Tibial artery (tissue), 4 donors: Measurements from ENCODE around the gene DNMT3A.

Experiments
- DNase-seq, 2 donors: peaks; one replicate each; pipeline ENCODE4 v3.0.0-alpha.2; 2019
- H3K27ac ChIP-seq, 2 donors: fragments of 200-600 bp; sonication (generic) in 1 of 2; 1 replicate in 1 of 2; 2 replicates in 1 of 2; pipeline ENCODE4 v1.5.1; 2018 to 2019; ENCODE audit warnings: mild to moderate bottlenecking in 1 of 2
- H3K27me3 ChIP-seq, 2 donors: fragments of 200-600 bp; sonication (generic) in 1 of 2; one replicate each; pipeline versions ENCODE4 v1.5.1 to v1.6.0; 2016 to 2019
- H3K36me3 ChIP-seq, 3 donors: fragments of 200-600 bp; sonication (generic) in 2 of 3; one replicate each; pipeline ENCODE4 v1.5.1; 2016 to 2019; ENCODE audit warnings: mild to moderate bottlenecking in 2 of 3
- H3K4me1 ChIP-seq, 4 donors: fragments of 200-600 bp; sonication (generic) in 2 of 4; 1 replicate in 3 of 4; 2 replicates in 1 of 4; pipeline ENCODE4 v1.5.1; 2016 to 2019
- H3K4me3 ChIP-seq, 2 donors: fragments of 200-600 bp; sonication (generic) in 1 of 2; 1 replicate in 1 of 2; 2 replicates in 1 of 2; pipeline ENCODE4 v1.5.1; 2018 to 2019; ENCODE audit warnings: mild to moderate bottlenecking in 2 of 2
- H3K9me3 ChIP-seq, 3 donors: fragments of 200-600 bp; sonication (generic) in 1 of 3; one replicate each; pipeline ENCODE4 v1.5.1; 2016 to 2019
- CTCF ChIP-seq, 2 experiments: fragments of 200-600 bp in 1 of 2; fragments of 450-650 bp in 1 of 2; IDR thresholded peaks; one replicate each; pipeline ENCODE4 v1.5.1; 2017 to 2019; ENCODE audit warnings: antibody characterized with exemption in 2 of 2, mild to moderate bottlenecking in 1 of 2, moderate library complexity in 1 of 2
- intact Hi-C: fragments of 100-400 bp; cut with DNase I; formaldehyde crosslinking; loops from one replicate; pipeline ENCODE4 v1.15.0; 2023; ENCODE audit warnings: low total_unique reads

Gene DNMT3A

GRCh38 chr2:25237764-25238163, 104.0 kb downstream of the DNMT3A start:
- peaks cover 67 to 100% (median 82%) of the 10 kb centered on the region in 3 donors for H3K36me3 ChIP-seq
- TF ChIP-seq CTCF (IDR thresholded peaks at IDR 0.05): no peak
- no peak for DNase-seq
- intact Hi-C loops: no loop called here
- no peaks in the 10 kb centered on the region for H3K9me3 ChIP-seq
- H3K27ac ChIP-seq: no peak overlapping the region
- no peaks in the 10 kb centered on the region for H3K27me3 ChIP-seq
- no peaks in the 10 kb centered on the region for H3K4me1 ChIP-seq
- H3K4me3 ChIP-seq: no peak overlapping the region

GRCh38 chr2:25236736-25237135, 105.0 kb downstream of the DNMT3A start:
- TF ChIP-seq CTCF (IDR thresholded peaks at IDR 0.05): no peak
- intact Hi-C loops: no loop called here
- no peaks in the 10 kb centered on the region for H3K4me1 ChIP-seq
- no peak overlapping the region for H3K27ac ChIP-seq
- no peak overlapping the region for H3K4me3 ChIP-seq
- no peaks in the 10 kb centered on the region for H3K9me3 ChIP-seq
- no peaks in the 10 kb centered on the region for H3K27me3 ChIP-seq
- DNase-seq: no peak
- peaks cover 63 to 98% (median 84%) of the 10 kb centered on the region in 3 donors for H3K36me3 ChIP-seq

GRCh38 chr2:25234738-25235137, 107.0 kb downstream of the DNMT3A start:
- H3K9me3 ChIP-seq: no peaks in the 10 kb centered on the region
- no peak overlapping the region for H3K4me3 ChIP-seq
- H3K36me3 ChIP-seq: peaks cover 43 to 85% (median 66%) of the 10 kb centered on the region in 3 donors
- peaks cover 0 to 7% (median 4%) of the 10 kb centered on the region in 4 donors for H3K4me1 ChIP-seq
- no peak for DNase-seq
- intact Hi-C loops: no loop called here
- H3K27me3 ChIP-seq: no peaks in the 10 kb centered on the region
- H3K27ac ChIP-seq: no peak overlapping the region
- no peak for TF ChIP-seq CTCF (IDR thresholded peaks at IDR 0.05)

- no peak for DNase-seq
- Histone ChIP-seq H3K27ac (no peak overlapping the region), H3K36me3 (peaks cover 37 to 79% (median 59%) of the 10 kb centered on the region in 3 donors), H3K4me3 (no peak overlapping the region), H3K4me1 (peaks cover 0 to 14% (median 10%) of the 10 kb centered on the region in 4 donors), H3K9me3 (no peaks in the 10 kb centered on the region), H3K27me3 (no peaks in the 10 kb centered on the region)
- intact Hi-C loops: no loop called here
- TF ChIP-seq CTCF (IDR thresholded peaks at IDR 0.05): no peak
Measured at GRCh38 chr2:25233916-25234605, 107.7 kb downstream of the DNMT3A start.

- no peak overlapping the region for H3K27ac ChIP-seq
- H3K9me3 ChIP-seq: no peaks in the 10 kb centered on the region
- intact Hi-C loops: no loop called here
- no peak for TF ChIP-seq CTCF (IDR thresholded peaks at IDR 0.05)
- peaks cover 31 to 61% (median 48%) of the 10 kb centered on the region in 3 donors for H3K36me3 ChIP-seq
- peaks cover 0 to 20% (median 16%) of the 10 kb centered on the region in 4 donors for H3K4me1 ChIP-seq
- H3K4me3 ChIP-seq: no peak overlapping the region
- no peaks in the 10 kb centered on the region for H3K27me3 ChIP-seq
- no peak for DNase-seq
Measured at GRCh38 chr2:25232248-25232825, 109.4 kb downstream of the DNMT3A start.
